H9 (cell line): Measurements from ENCODE around the gene SZT2. TPM values are rescaled to one million over a fixed set of nuclear protein-coding genes. Genes with fewer than 3 reads are reported as not detected.

ENCODE experiments used
- DNase-seq: peaks from one replicate; pipeline ENCODE4 v3.0.0-alpha.2; 2017
- H2AFZ ChIP-seq: one replicate; pipeline ENCODE4 v1.6.1; 2013; ENCODE audit warnings: mild to moderate bottlenecking, low read length, control low read depth, moderate library complexity
- H2AK5ac ChIP-seq: 2 replicates; pipeline ENCODE4 v1.6.1; 2013; ENCODE audit warnings: low read length, control low read depth, mixed read lengths; ENCODE audit not compliant: insufficient read length
- H2BK120ac ChIP-seq: one replicate; pipeline ENCODE4 v1.6.1; 2013; ENCODE audit warnings: low read depth, mild to moderate bottlenecking, low read length, control low read depth, inconsistent platforms; ENCODE audit not compliant: poor library complexity, severe bottlenecking
- H2BK12ac ChIP-seq: 2 replicates; pipeline ENCODE4 v1.6.1; 2013; ENCODE audit warnings: low read length, control low read depth, mixed read lengths, low read depth; ENCODE audit not compliant: insufficient read length
- H2BK15ac ChIP-seq: 2 replicates; pipeline ENCODE4 v1.6.1; 2013; ENCODE audit warnings: low read depth, low read length, control low read depth
- H2BK20ac ChIP-seq: one replicate; pipeline ENCODE4 v1.6.1; 2013; ENCODE audit warnings: low read depth, mild to moderate bottlenecking, low read length, control low read depth, inconsistent platforms; ENCODE audit not compliant: poor library complexity, severe bottlenecking
- H2BK5ac ChIP-seq: 2 replicates; pipeline ENCODE4 v1.6.1; 2013; ENCODE audit warnings: low read length, control low read depth, mixed read lengths; ENCODE audit not compliant: insufficient read length
- H3K14ac ChIP-seq: 2 replicates; pipeline ENCODE4 v1.6.1; 2013; ENCODE audit warnings: low read length, control low read depth; ENCODE audit not compliant: insufficient read depth
- H3K18ac ChIP-seq: 2 replicates; pipeline ENCODE4 v1.6.1; 2013; ENCODE audit warnings: low read depth, mild to moderate bottlenecking, mixed read lengths, low read length, control low read depth; ENCODE audit not compliant: insufficient read length
- H3K23ac ChIP-seq: 2 replicates; pipeline ENCODE4 v1.6.1; 2013; ENCODE audit warnings: low read length, control low read depth, mixed read lengths, low read depth; ENCODE audit not compliant: insufficient read length
- H3K23me2 ChIP-seq: 2 replicates; pipeline ENCODE4 v1.6.1; 2013; ENCODE audit warnings: low read depth, mild to moderate bottlenecking, mixed read lengths, low read length, control low read depth; ENCODE audit not compliant: insufficient read length, poor library complexity, severe bottlenecking
- H3K27ac ChIP-seq: 2 replicates; pipeline ENCODE4 v1.5.1; 2013; ENCODE audit warnings: low read length, control low read depth, mixed read lengths, low read depth; ENCODE audit not compliant: insufficient read length
- H3K27me3 ChIP-seq: 2 replicates; pipeline ENCODE4 v1.6.1; 2013; ENCODE audit warnings: low read length, control low read depth, inconsistent platforms; ENCODE audit not compliant: insufficient read depth
- H3K4ac ChIP-seq: 2 replicates; pipeline ENCODE4 v1.6.1; 2013; ENCODE audit warnings: low read depth, mild to moderate bottlenecking, control low read depth, inconsistent platforms, low read length, moderate library complexity
- H3K4me1 ChIP-seq: 2 replicates; pipeline ENCODE4 v1.6.1; 2013; ENCODE audit warnings: low read length, control low read depth, inconsistent platforms; ENCODE audit not compliant: insufficient read depth
- H3K4me2 ChIP-seq: 2 replicates; pipeline ENCODE4 v1.6.1; 2013; ENCODE audit warnings: low read length, control low read depth, mixed read lengths; ENCODE audit not compliant: insufficient read length, insufficient read depth
- H3K56ac ChIP-seq: 2 replicates; pipeline ENCODE4 v1.6.1; 2013; ENCODE audit warnings: low read depth, mild to moderate bottlenecking, mixed read lengths, low read length, control low read depth; ENCODE audit not compliant: insufficient read length
- H3K79me1 ChIP-seq: 2 replicates; pipeline ENCODE4 v1.6.1; 2013; ENCODE audit warnings: low read depth, mild to moderate bottlenecking, moderate library complexity, low read length, control low read depth, inconsistent platforms; ENCODE audit not compliant: insufficient read depth, poor library complexity, severe bottlenecking
- H3K79me2 ChIP-seq: 2 replicates; pipeline ENCODE4 v1.6.1; 2013; ENCODE audit warnings: low read length, control low read depth, inconsistent platforms; ENCODE audit not compliant: insufficient read depth
- H3K9ac ChIP-seq: 2 replicates; pipeline ENCODE4 v1.6.1; 2013; ENCODE audit warnings: low read length, control low read depth, mixed read lengths; ENCODE audit not compliant: insufficient read length; ENCODE audit errors: extremely low read depth
- H3K9me3 ChIP-seq: one replicate; pipeline ENCODE4 v1.6.1; 2013; ENCODE audit warnings: low read depth, low read length, inconsistent platforms; ENCODE audit not compliant: control insufficient read depth
- H3T11ph ChIP-seq: one replicate; pipeline ENCODE4 v1.6.1; 2013; ENCODE audit warnings: mild to moderate bottlenecking, low read length, control low read depth, inconsistent platforms
- H4K20me1 ChIP-seq: one replicate; pipeline ENCODE4 v1.6.1; 2013; ENCODE audit not compliant: control insufficient read depth, insufficient read length, insufficient read depth
- H4K5ac ChIP-seq: 2 replicates; pipeline ENCODE4 v1.6.1; 2013; ENCODE audit warnings: low read depth, mild to moderate bottlenecking, mixed read lengths, low read length, control low read depth; ENCODE audit not compliant: insufficient read length
- H4K8ac ChIP-seq: replicated peaks from 2 replicates; pipeline ENCODE4 v1.6.1; 2013; ENCODE audit warnings: low read length, control low read depth, mixed read lengths, low read depth; ENCODE audit not compliant: insufficient read length
- H4K91ac ChIP-seq: 2 replicates; pipeline ENCODE4 v1.6.1; 2013; ENCODE audit warnings: low read depth, mild to moderate bottlenecking, moderate library complexity, mixed read lengths, low read length, control low read depth; ENCODE audit not compliant: insufficient read length
- H3K27ac Mint-ChIP-seq, 3 experiments: 2 replicates in 2 of 3; 3 replicates in 1 of 3; pipeline ENCODE4 v1.8.0; 2020 to 2021; ENCODE audit warnings: mixed read lengths in 3 of 3, mild to moderate bottlenecking in 1 of 3, moderate library complexity in 1 of 3
- H3K27me3 Mint-ChIP-seq: 2 replicates; pipeline ENCODE4 v1.8.0; 2021; ENCODE audit warnings: low read depth, mild to moderate bottlenecking, moderate library complexity, mixed read lengths
- H3K36me3 Mint-ChIP-seq, 3 experiments: 2 replicates in 2 of 3; 3 replicates in 1 of 3; pipeline ENCODE4 v1.8.0; 2020 to 2021; ENCODE audit warnings: low read depth in 3 of 3, mixed read lengths in 3 of 3; ENCODE audit not compliant: insufficient read depth in 1 of 3
- H3K4me1 Mint-ChIP-seq, 2 experiments: 2 replicates each; pipeline ENCODE4 v1.8.0; 2020; ENCODE audit warnings: mixed read lengths in 2 of 2
- H3K4me3 Mint-ChIP-seq, 2 experiments: 2 replicates in 1 of 2; 3 replicates in 1 of 2; pipeline ENCODE4 v1.8.0; 2020 to 2021; ENCODE audit warnings: mild to moderate bottlenecking in 2 of 2, mixed read lengths in 2 of 2, moderate library complexity in 1 of 2
- H3K9me3 Mint-ChIP-seq, 2 experiments: 2 replicates in 1 of 2; 3 replicates in 1 of 2; pipeline ENCODE4 v1.8.0; 2020; ENCODE audit warnings: mild to moderate bottlenecking in 2 of 2, mixed read lengths in 2 of 2, moderate library complexity in 1 of 2
- WGBS: extraction: QIAGEN DNeasy Blood & Tissue Kit; methylation state at CpG from one replicate; pipeline ENCODE4 v1.1.7; 2013; ENCODE audit warnings: missing lambda C conversion rate, low lambda C conversion rate, mixed read lengths; ENCODE audit not compliant: insufficient read length; ENCODE audit errors: extremely low coverage; 5-methylcytosine and 5-hydroxymethylcytosine counted together
- total RNA-seq: library from RNA; stranded (reverse); gene quantifications from 2 replicates; pipeline ENCODE4 v1.2.1, GENCODE V29; 2021
- TF ChIP-seq, protein P1 (sequence below): fragments of 200-600 bp; sonication (generic); conservative IDR thresholded peaks from 3 replicates; pipeline ENCODE4 v1.8.0; 2021; ENCODE audit warnings: antibody characterized with exemption, mild to moderate bottlenecking

SZT2 gene
- total RNA-seq, 1 experiment from 2014 or later: 16.8 TPM

DNA sequence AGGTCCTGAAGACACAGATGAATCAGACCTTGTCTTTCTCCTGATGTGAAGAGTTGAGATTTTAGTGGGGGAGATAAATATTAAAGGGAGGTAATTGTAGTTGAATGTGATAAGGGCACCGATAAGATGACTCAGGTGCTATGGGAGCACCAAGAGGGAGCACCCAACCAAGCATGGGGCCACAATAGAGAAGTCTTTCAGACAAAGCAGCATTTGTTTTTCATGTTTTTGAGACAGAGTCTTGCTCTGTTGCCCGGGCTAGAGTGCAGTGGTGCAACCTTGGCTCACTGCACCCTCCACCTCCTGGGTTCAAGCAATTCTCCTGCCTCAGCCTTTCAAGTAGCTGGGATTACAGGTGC lies 16.2 kb downstream of the SZT2 start:
- Histone ChIP-seq H2BK120ac (no peak overlapping the region), H3K9ac (no peak overlapping the region), H4K20me1 (no peaks in the 10 kb centered on the region), H2BK15ac (no peak overlapping the region), H3T11ph (no peak overlapping the region), H3K27me3 (no peaks in the 10 kb centered on the region), H3K4me2 (no peak overlapping the region), H2AK5ac (no peak overlapping the region), H3K56ac (no peak overlapping the region), H4K91ac (no peak overlapping the region), H3K4ac (no peak overlapping the region), H2AFZ (no peak overlapping the region), H3K79me1 (no peaks in the 10 kb centered on the region), H2BK5ac (no peak overlapping the region), H3K9me3 (no peaks in the 10 kb centered on the region), H3K79me2 (no peaks in the 10 kb centered on the region; the same call in 1 of the 2 replicates), H3K4me1 (no peaks in the 10 kb centered on the region), H4K5ac (no peak overlapping the region), H3K14ac (no peak overlapping the region), H3K23me2 (no peaks in the 10 kb centered on the region), H4K8ac (no peak overlapping the region), H2BK20ac (no peak overlapping the region), H3K27ac (no peak overlapping the region), H3K18ac (no peak overlapping the region), H3K23ac (no peak overlapping the region), H2BK12ac (no peak overlapping the region)
- TF ChIP-seq, protein P1, sequence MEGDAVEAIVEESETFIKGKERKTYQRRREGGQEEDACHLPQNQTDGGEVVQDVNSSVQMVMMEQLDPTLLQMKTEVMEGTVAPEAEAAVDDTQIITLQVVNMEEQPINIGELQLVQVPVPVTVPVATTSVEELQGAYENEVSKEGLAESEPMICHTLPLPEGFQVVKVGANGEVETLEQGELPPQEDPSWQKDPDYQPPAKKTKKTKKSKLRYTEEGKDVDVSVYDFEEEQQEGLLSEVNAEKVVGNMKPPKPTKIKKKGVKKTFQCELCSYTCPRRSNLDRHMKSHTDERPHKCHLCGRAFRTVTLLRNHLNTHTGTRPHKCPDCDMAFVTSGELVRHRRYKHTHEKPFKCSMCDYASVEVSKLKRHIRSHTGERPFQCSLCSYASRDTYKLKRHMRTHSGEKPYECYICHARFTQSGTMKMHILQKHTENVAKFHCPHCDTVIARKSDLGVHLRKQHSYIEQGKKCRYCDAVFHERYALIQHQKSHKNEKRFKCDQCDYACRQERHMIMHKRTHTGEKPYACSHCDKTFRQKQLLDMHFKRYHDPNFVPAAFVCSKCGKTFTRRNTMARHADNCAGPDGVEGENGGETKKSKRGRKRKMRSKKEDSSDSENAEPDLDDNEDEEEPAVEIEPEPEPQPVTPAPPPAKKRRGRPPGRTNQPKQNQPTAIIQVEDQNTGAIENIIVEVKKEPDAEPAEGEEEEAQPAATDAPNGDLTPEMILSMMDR: no peak
- no peak for DNase-seq
- Mint-ChIP-seq H3K27ac (no peak overlapping the region; a peak in 1 of 7 replicates), H3K36me3 (peaks cover 4 to 52% (median 28%) of the 10 kb centered on the region in 3 experiments; a peak in 6 of 7 replicates), H3K9me3 (no peaks in the 10 kb centered on the region), H3K27me3 (no peaks in the 10 kb centered on the region), H3K4me1 (no peaks in the 10 kb centered on the region), H3K4me3 (no peak overlapping the region)
- 100% methylated on average over 1 of the region's 2 CpGs for WGBS
